ENCODE results near the gene ARL13A. TPM values are rescaled to one million over a fixed set of nuclear protein-coding genes. Genes with fewer than 3 reads are reported as not detected.

ARL13A gene
- total RNA-seq, result not detected in 2 replicates

GRCh38 chrX:100969408-100969807 lies at the start of gene ARL13A:
ARL13A (plus strand) TSS chrX:100969708; CDS start chrX:100973690, 3,982 bp downstream.

GRCh38 chrX:100928660-100929613 lies 40.6 kb upstream of the ARL13A start, which contains the start of gene XKRX:
XKRX (minus strand) TSS chrX:100928917; CDS start chrX:100928304, 613 bp downstream.

Other genes starting within 250 kb of the ARL13A start
- gene SYTL4, start 237.6 kb upstream of the ARL13A start, total RNA-seq, result 1.8 and 3.6 TPM in 2 replicates
- gene CSTF2, start 149.3 kb upstream of the ARL13A start, total RNA-seq, result 13.1 and 25.6 TPM in 2 replicates
- not detected in 2 replicates for gene NOX1, start 95.3 kb upstream of the ARL13A start, total RNA-seq
- gene XKRX, start 40.8 kb upstream of the ARL13A start, total RNA-seq, result not detected in 2 replicates
- gene TRMT2B, start 82.4 kb downstream of the ARL13A start, total RNA-seq, result 8.4 and 10.3 TPM in 2 replicates
- 0.16 and 0.38 TPM in 2 replicates for gene TMEM35A, start 109.2 kb downstream of the ARL13A start, total RNA-seq
- gene CENPI, start 128.5 kb downstream of the ARL13A start, total RNA-seq, result 1.1 and 24.9 TPM in 2 replicates